AML-193 (cell line): Measurements from ENCODE around the gene PAPSS2.
"Not testable (repeated sequence)": the region's sequence is repeated elsewhere in the genome, so short reads cannot be mapped to it uniquely, and the experiment has no call there.

Experiments used
- DNase-seq, 2 experiments: peaks; one replicate each; lab custom pipeline; 2025; lab: John Stamatoyannopoulos, UW

Gene PAPSS2

GRCh38 chr10:87705339-87705738 lies 45.7 kb downstream of the PAPSS2 start:
- no peak for DNase-seq

- DNase-seq, result no peak
These were observed 47.1 kb downstream of the PAPSS2 start for GRCh38 chr10:87706731-87707130.

- DNase-seq, result no peak
These were observed 47.6 kb downstream of the PAPSS2 start for GRCh38 chr10:87707254-87707653.

GRCh38 chr10:87712913-87713616 lies 53.4 kb downstream of the PAPSS2 start:
- DNase-seq, result no peak

GRCh38 chr10:87713707-87714106 lies 54.0 kb downstream of the PAPSS2 start:
- DNase-seq, result no peak

GRCh38 chr10:87715552-87716347 lies 56.1 kb downstream of the PAPSS2 start:
- no peak for DNase-seq

- DNase-seq, result no peak
These were observed 56.6 kb downstream of the PAPSS2 start for GRCh38 chr10:87716348-87716670.

GRCh38 chr10:87720665-87721064 lies 61.0 kb downstream of the PAPSS2 start:
- DNase-seq, result no peak

GRCh38 chr10:87721781-87722180 lies 62.1 kb downstream of the PAPSS2 start:
- DNase-seq, result no peak

- no peak for DNase-seq
These were observed 63.0 kb downstream of the PAPSS2 start for GRCh38 chr10:87722716-87723115.

- no peak for DNase-seq
These were observed 63.8 kb downstream of the PAPSS2 start for GRCh38 chr10:87723500-87723899.

GRCh38 chr10:87724789-87725188 lies 65.1 kb downstream of the PAPSS2 start:
- no peak for DNase-seq

- DNase-seq, result no peak
These were observed 70.3 kb downstream of the PAPSS2 start for GRCh38 chr10:87729940-87730339.

- DNase-seq, result no peak
These were observed 73.4 kb downstream of the PAPSS2 start for GRCh38 chr10:87733081-87733480.

GRCh38 chr10:87734987-87735827 lies 75.5 kb downstream of the PAPSS2 start:
- DNase-seq, result peak; percentile 44 to 53

- DNase-seq, result not testable (repeated sequence)
These were observed 78.6 kb downstream of the PAPSS2 start for GRCh38 chr10:87738253-87738652.

GRCh38 chr10:87739703-87740102 lies 80.0 kb downstream of the PAPSS2 start:
- DNase-seq, result peak; percentile 5 to 7

GRCh38 chr10:87740254-87740655 lies 80.6 kb downstream of the PAPSS2 start:
- peak; percentile 91 to 92 for DNase-seq

- peak; percentile 38 to 39 for DNase-seq
These were observed 83.4 kb downstream of the PAPSS2 start for GRCh38 chr10:87742992-87743610.

GRCh38 chr10:87744606-87745005 lies 84.9 kb downstream of the PAPSS2 start:
- no peak for DNase-seq

GRCh38 chr10:87746911-87747310 lies 87.2 kb downstream of the PAPSS2 start:
- no peak for DNase-seq

GRCh38 chr10:87748244-87748643 lies 88.6 kb downstream of the PAPSS2 start:
- DNase-seq, result not testable (repeated sequence)
